Right cardiac atrium (tissue), 5 donors: Measurements from ENCODE around the gene UBE2Q1. TPM values are rescaled to one million over a fixed set of nuclear protein-coding genes. Genes with fewer than 3 reads are reported as not detected.

Experiments
- ATAC-seq, 2 donors: fragments of 200-7000 bp; cut with Tn5 transposase; one replicate each; pipeline versions ENCODE4 v1.8.0 to v1.9.1; 2020; ENCODE audit warnings: moderate library complexity in 2 of 2, mild to moderate bottlenecking in 1 of 2
- DNase-seq, 3 donors: peaks; one replicate each; pipeline ENCODE4 v3.0.0-alpha.2; 2020
- H3K27ac ChIP-seq: one replicate; pipeline ENCODE4 v1.5.1; 2013; ENCODE audit warnings: mild to moderate bottlenecking, low read length, control low read depth, moderate library complexity
- H3K27me3 ChIP-seq: one replicate; pipeline ENCODE4 v1.6.1; 2013; ENCODE audit not compliant: control insufficient read depth, insufficient read depth
- H3K4me1 ChIP-seq: one replicate; pipeline ENCODE4 v1.6.1; 2013; ENCODE audit warnings: low read length; ENCODE audit not compliant: control insufficient read depth, insufficient read depth
- H3K4me3 ChIP-seq: one replicate; pipeline ENCODE4 v1.5.1; 2013; ENCODE audit warnings: low read length, control low read depth
- H3K9me3 ChIP-seq: one replicate; pipeline ENCODE4 v1.6.1; 2013; ENCODE audit warnings: low read length; ENCODE audit not compliant: control insufficient read depth
- WGBS: extraction: QIAGEN DNeasy Blood & Tissue Kit; methylation state at CpG from one replicate; pipeline ENCODE4 v1.1.7; 2013; 5-methylcytosine and 5-hydroxymethylcytosine counted together
- intact Hi-C, 4 donors: fragments of 100-400 bp; cut with DNase I; formaldehyde crosslinking; loops; one replicate each; pipeline versions ENCODE4 v1.11.0 to v1.14.0; 2022 to 2023
- polyA plus RNA-seq: library from polyadenylated mRNA; stranded (reverse); fragments of 200-250 nt; gene quantifications from one replicate; pipeline ENCODE4 v1.2.3, GENCODE V29; 2013
- total RNA-seq, 4 donors: library from RNA; stranded (reverse); fragmentation: NEBNext Ultra II Directional; extraction: Animal tissue kit (Norgen Biotek cat#: 25700); gene quantifications; one replicate each; pipeline ENCODE4 v1.2.1, GENCODE V29; 2021
- donor health status: healthy with polysubstance abuse.
- donor health status: DM: no; HTN: yes; CAD: no.
- donor health status: DM: no; HTN: no; CAD: no.
- donor health status: DM: no; HTN: yes; CAD: no; lungs with severe emphysema.
- donor health status: DM: yes; HTN: yes; CAD: no.

The UBE2Q1 gene
- total and polyA plus RNA-seq, 5 donors, result 32.4 to 67.9 (median 60.2) TPM

DNA sequence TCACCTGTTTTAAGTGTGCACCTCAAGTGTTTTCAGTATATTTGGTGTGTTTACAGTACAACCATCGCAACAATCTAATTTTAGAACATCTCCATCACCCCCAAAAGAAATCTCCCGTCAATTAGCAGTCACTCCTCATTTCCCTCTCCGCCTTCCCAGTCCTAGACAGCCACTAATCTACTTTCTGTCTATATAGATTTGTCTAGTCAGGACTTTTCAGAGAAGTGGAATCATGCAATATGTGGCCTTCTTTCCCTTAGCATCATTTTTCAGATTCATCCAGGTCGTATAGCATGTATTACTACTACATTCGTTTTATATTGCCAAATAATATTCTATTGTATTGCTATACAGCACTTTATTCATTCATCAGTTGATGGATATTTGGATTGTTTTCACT, 54.6 kb downstream of the UBE2Q1 start:
- no peak overlapping the region for H3K4me3 ChIP-seq
- WGBS, result 76% methylated on average over 5 of the region's 5 CpGs
- intact Hi-C loops, result no loop called here
- H3K9me3 ChIP-seq, result no peaks in the 10 kb centered on the region
- no peak overlapping the region for H3K27ac ChIP-seq
- no peaks in the 10 kb centered on the region for H3K27me3 ChIP-seq
- ATAC-seq (no peak), DNase-seq (no peak)
- no peaks in the 10 kb centered on the region for H3K4me1 ChIP-seq

DNA sequence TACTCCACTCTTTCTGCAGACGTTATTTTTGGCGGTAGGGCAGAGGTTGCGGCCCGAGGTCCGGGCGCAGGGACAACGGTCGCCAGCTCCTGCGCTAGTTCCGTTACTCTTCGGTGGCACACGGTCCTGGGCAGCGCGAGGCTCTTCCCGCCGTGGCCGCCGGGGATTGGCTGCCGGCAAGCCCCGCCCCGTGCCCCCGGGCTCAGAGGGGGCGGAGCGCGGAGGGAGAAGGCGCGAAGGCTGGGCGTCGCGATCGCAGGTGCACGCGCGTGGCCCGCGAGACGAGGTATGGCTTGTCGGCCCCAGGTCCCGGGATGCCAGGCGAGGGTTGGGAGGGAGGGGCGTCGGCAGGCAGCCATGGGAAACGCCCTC, 55.7 kb downstream of the UBE2Q1 start:
- ATAC-seq (peak; percentile 47 to 54), DNase-seq (peak; percentile 41 to 74 (median 71))
- Histone ChIP-seq H3K4me3 (peak overlapping the region; percentile 53), H3K27me3 (no peaks in the 10 kb centered on the region), H3K9me3 (no peaks in the 10 kb centered on the region), H3K27ac (no peak overlapping the region), H3K4me1 (no peaks in the 10 kb centered on the region)
- intact Hi-C loops, result no loop called here
- 18% methylated on average over 43 of the region's 43 CpGs for WGBS

DNA sequence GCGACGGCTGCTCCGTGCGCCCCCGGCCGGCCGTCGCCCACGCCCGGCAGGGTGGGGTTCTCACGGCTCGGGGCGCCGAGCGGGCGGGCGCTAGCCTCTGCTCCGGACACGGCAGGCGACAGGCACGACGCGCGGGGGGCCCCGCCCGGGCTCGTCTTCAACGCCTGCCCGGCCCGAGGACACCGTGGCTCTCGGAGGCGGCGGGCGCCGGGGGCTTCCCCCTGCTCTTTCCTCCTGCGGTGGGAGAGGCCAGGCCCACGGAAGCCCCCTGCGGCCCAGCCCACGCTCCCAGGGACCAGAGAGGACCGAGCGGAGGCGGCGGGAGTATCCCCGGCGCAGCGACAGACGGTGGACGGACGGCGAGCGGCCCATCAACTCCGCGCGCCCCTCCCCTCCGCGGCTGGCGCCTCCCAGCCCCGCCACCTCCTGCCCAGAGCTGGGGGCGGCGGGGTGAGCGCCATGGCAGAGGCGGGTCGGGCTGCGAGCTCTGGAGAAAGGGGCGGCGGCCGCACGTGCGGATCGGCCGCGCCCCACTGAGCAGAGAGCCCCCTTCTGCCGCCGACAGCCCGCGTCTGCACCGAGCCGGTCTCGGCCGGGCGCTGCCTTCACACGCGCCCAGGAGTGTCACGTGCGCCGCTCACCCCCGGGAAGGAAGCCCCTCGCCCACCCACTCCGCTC, 56.3 kb downstream of the UBE2Q1 start, which contains the start of the genes SHE and TDRD10:
Gene SHE (minus strand): TSS at position 347 of the 678 bp plus-strand sequence. CDS start 386 bp downstream, outside the sequence.
Gene TDRD10 (plus strand): TSS at position 154 of the 678 bp plus-strand sequence. CDS start 4,685 bp downstream, outside the sequence.
- H3K27me3 ChIP-seq, result no peaks in the 10 kb centered on the region
- H3K9me3 ChIP-seq, result no peaks in the 10 kb centered on the region
- H3K4me1 ChIP-seq, result no peaks in the 10 kb centered on the region
- ATAC-seq, result peak; percentile 84 to 88
- H3K4me3 ChIP-seq, result peak within 1 kb of the TSS; percentile 53
- WGBS, result 1% methylated on average over 90 of the region's 90 CpGs
- peak within 1 kb of the TSS; percentile 56 for H3K27ac ChIP-seq
- peak; percentile 68 to 88 (median 87) for DNase-seq
- intact Hi-C loops, result no loop called here

DNA sequence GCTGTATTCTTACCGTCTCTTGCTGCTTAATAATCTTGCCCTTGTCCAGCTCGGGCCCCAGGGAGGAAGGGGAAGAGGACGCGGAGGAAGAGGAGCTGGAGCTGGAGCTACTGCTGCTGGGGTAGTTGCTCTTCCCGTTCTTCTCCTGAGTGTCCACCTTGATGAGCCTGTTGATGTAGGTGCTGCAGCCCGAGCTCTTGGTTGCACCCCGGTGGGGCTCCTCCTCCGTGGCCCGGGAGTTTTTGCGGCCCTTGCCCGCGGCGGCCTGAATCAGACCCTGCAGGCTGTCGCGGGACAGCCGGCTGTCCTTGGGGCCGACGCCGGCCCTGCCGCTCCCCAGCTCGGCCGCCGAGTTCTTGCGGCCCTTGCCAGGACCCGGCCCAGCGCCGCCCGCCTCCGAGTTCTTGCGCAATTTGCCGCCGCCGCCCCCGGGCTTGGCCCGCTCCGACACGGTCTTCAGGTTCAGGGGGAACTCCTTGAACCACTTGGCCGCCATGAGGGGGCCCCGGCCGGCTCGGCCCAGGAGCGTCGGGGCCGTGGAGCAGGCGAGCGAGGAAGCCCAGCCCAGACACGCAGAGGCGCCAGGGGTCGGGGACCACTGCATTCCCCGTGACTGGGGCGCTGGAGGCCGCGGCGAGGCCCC, 56.9 kb downstream of the UBE2Q1 start:
- no peaks in the 10 kb centered on the region for H3K9me3 ChIP-seq
- intact Hi-C loops, result no loop called here
- 3% methylated on average over 54 of the region's 54 CpGs for WGBS
- H3K27ac ChIP-seq, result peak overlapping the region; percentile 56
- no peaks in the 10 kb centered on the region for H3K27me3 ChIP-seq
- DNase-seq (peak; percentile 82 to 91 (median 91)), ATAC-seq (peak; percentile 74 to 80)
- no peaks in the 10 kb centered on the region for H3K4me1 ChIP-seq
- H3K4me3 ChIP-seq, result peak overlapping the region; percentile 53

DNA sequence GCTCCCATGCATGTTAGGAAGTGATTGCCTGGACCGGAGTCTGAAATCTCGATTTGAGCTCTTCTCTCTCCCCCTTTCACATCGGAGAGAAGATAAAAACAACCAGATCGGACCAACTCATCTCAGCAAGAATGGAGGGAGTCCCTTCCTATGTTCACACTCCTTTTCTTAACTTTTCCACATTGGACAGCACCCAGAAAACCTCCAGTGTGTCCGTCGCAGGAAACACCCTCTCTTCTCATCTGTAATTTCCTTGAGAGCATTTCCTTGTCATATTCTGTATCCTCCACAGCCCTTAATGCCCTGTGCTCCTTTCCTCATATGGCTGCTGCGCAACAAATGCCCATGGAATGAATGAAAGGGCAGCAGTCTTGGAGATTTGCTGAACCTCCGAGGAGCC, 57.9 kb downstream of the UBE2Q1 start:
- WGBS, result 56% methylated on average over 8 of the region's 8 CpGs
- Histone ChIP-seq H3K27me3 (no peaks in the 10 kb centered on the region), H3K9me3 (no peaks in the 10 kb centered on the region), H3K27ac (peak overlapping the region; percentile 31), H3K4me3 (peak overlapping the region; percentile 53), H3K4me1 (no peaks in the 10 kb centered on the region)
- intact Hi-C loops, result no loop called here
- ATAC-seq, result no peak
- no peak for DNase-seq

DNA sequence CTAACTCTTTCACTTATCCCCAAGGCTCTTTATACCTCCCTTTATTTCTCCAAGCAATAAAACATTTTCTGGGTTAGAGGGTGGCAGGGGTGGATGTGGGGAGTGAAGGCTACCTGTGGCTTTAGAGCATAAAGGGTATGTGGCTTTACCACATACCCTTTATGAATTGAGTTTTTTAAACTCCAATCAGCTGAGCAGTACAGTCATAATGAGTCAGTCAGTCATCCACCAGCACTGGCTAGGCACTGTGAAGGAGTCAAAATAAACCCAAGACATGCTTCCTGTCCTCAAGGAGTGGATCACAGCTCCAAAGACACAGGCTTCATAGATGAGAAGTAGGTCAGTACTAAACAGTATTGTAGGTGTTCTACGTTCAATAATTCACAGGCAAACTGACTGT, 59.0 kb downstream of the UBE2Q1 start:
- DNase-seq (no peak), ATAC-seq (no peak)
- Histone ChIP-seq H3K27ac (no peak overlapping the region), H3K9me3 (no peaks in the 10 kb centered on the region), H3K4me1 (no peaks in the 10 kb centered on the region), H3K27me3 (no peaks in the 10 kb centered on the region), H3K4me3 (peak overlapping the region; percentile 53)
- WGBS, result 63% methylated on average over 1 of the region's 1 CpG
- intact Hi-C loops, result no loop called here

Other genes with a start within 250 kb of the UBE2Q1 start
- under 1 TPM in 3 of 4 donors, not detected in 1; 0.12 to 0.37 (median 0.19) TPM for gene AQP10, start 237.6 kb downstream of the UBE2Q1 start, total RNA-seq
- 0.23 TPM for gene AQP10, start 237.6 kb downstream of the UBE2Q1 start, polyA plus RNA-seq
- gene ATP8B2, start 233.1 kb downstream of the UBE2Q1 start, total RNA-seq, result 10 to 100 TPM; 25.1 to 33.1 (median 27.3) TPM
- gene ATP8B2, start 233.1 kb downstream of the UBE2Q1 start, polyA plus RNA-seq, result 15.9 TPM
- 10 to 100 TPM in 3 of 4 donors, 1 to 10 TPM in 1; 8.9 to 13.2 (median 12.1) TPM for gene IL6R, start 153.3 kb downstream of the UBE2Q1 start, total RNA-seq
- gene IL6R, start 153.3 kb downstream of the UBE2Q1 start, polyA plus RNA-seq, result 5.7 TPM
- 1 to 10 TPM; 2.8 to 4.1 (median 3.4) TPM for gene TDRD10, start 56.4 kb downstream of the UBE2Q1 start, total RNA-seq
- 4.9 TPM for gene TDRD10, start 56.4 kb downstream of the UBE2Q1 start, polyA plus RNA-seq
- 10 to 100 TPM; 17.4 to 23.8 (median 21.1) TPM for gene SHE, start 56.2 kb downstream of the UBE2Q1 start, total RNA-seq
- gene SHE, start 56.2 kb downstream of the UBE2Q1 start, polyA plus RNA-seq, result 16.4 TPM
- gene CHRNB2, start 9.1 kb upstream of the UBE2Q1 start, total RNA-seq, result not detected
- gene CHRNB2, start 9.1 kb upstream of the UBE2Q1 start, polyA plus RNA-seq, result 0.07 TPM
- gene ADAR, start 49.5 kb upstream of the UBE2Q1 start, total RNA-seq, result 10 to 100 TPM; 66.2 to 80.9 (median 70.4) TPM
- gene ADAR, start 49.5 kb upstream of the UBE2Q1 start, polyA plus RNA-seq, result 21.2 TPM